ENCODE results near the gene ARL3.
A peak's percentile ranks its signal among the peaks of the same experiment; 100 is the strongest.
"Not testable (repeated sequence)": the region's sequence is repeated elsewhere in the genome, so short reads cannot be mapped to it uniquely, and the experiment has no call there.

The ARL3 gene

GRCh38 chr10:102735065-102735562, 20.9 kb upstream of the ARL3 start:
- no peak for DNase-seq

- no peak for DNase-seq
Observed at GRCh38 chr10:102732661-102733060, 18.5 kb upstream of the ARL3 start.

- DNase-seq = no peak
Observed at GRCh38 chr10:102731222-102731800, 17.1 kb upstream of the ARL3 start.

- DNase-seq = peak; percentile 26
Observed at GRCh38 chr10:102729029-102730026, 15.1 kb upstream of the ARL3 start.

GRCh38 chr10:102727037-102727818, 13.0 kb upstream of the ARL3 start:
- DNase-seq = no peak

GRCh38 chr10:102726274-102726673, 12.1 kb upstream of the ARL3 start:
- DNase-seq = no peak

- DNase-seq = no peak
Observed at GRCh38 chr10:102723989-102724388, 9.8 kb upstream of the ARL3 start.

GRCh38 chr10:102721954-102722353, 7.8 kb upstream of the ARL3 start:
- no peak for DNase-seq

GRCh38 chr10:102720775-102721301, 6.6 kb upstream of the ARL3 start:
- no peak for DNase-seq

GRCh38 chr10:102720337-102720736, 6.1 kb upstream of the ARL3 start:
- no peak for DNase-seq

GRCh38 chr10:102718220-102718619, 4.0 kb upstream of the ARL3 start:
- DNase-seq = no peak

GRCh38 chr10:102716900-102717565, 2.8 kb upstream of the ARL3 start:
- not testable (repeated sequence) for DNase-seq

- no peak for DNase-seq
Observed at GRCh38 chr10:102715880-102716279, 1.7 kb upstream of the ARL3 start.

- DNase-seq = no peak
Observed at GRCh38 chr10:102714621-102715455, 641 bp upstream of the ARL3 start, which contains the start of gene SFXN2. SFXN2 (plus strand) TSS chr10:102714636; CDS start chr10:102726637, 12,001 bp downstream.

- DNase-seq = no peak
Observed at GRCh38 chr10:102713539-102713813, 721 bp downstream of the ARL3 start.

- no peak for DNase-seq
Observed at GRCh38 chr10:102712843-102713538, 1.2 kb downstream of the ARL3 start.

GRCh38 chr10:102712089-102712488, 2.1 kb downstream of the ARL3 start:
- no peak for DNase-seq

- no peak for DNase-seq
Observed at GRCh38 chr10:102710609-102711008, 3.6 kb downstream of the ARL3 start.

- DNase-seq = no peak
Observed at GRCh38 chr10:102705531-102705930, 8.7 kb downstream of the ARL3 start.

GRCh38 chr10:102704915-102705314, 9.3 kb downstream of the ARL3 start:
- DNase-seq = no peak

- no peak for DNase-seq
Observed at GRCh38 chr10:102702742-102703141, 11.5 kb downstream of the ARL3 start.
